Esophagus squamous epithelium (tissue), 4 donors: ENCODE results near the gene CAMK2D.

Experiments
- POLR2A ChIP-seq, 4 donors: fragments of 450-650 bp; IDR thresholded peaks; one replicate each; pipeline ENCODE4 v1.6.1; 2017; ENCODE audit warnings: antibody characterized with exemption in 4 of 4, mild to moderate bottlenecking in 4 of 4, moderate library complexity in 3 of 4
- TF ChIP-seq, protein P1 (sequence below), 6 experiments: fragments of 450-650 bp in 4 of 6; fragments of 200-600 bp in 2 of 6; sonication (generic) in 2 of 6; IDR thresholded peaks; one replicate each; pipeline ENCODE4 v1.5.1; 2016 to 2019; ENCODE audit warnings: antibody characterized with exemption in 6 of 6, mild to moderate bottlenecking in 4 of 6, moderate library complexity in 4 of 6

DNA sequence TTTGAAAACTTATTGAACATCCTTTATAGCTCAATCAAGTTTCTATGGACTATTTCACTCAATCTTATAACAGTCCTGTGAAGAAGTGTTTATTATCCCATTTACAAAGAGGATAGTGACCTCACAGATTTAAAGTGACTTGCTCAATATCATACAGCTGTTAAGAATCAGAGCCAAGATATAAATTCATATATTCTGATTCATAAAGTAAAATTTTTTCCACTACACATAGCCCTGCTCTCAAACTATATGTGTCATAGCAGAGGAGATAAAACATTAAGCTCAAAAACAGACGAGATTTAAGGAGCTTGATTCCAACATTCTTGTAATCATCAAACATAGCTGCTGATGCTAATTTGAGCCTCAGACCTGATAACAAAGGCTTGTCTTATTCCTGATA is 226.8 kb downstream of the CAMK2D start:
- TF ChIP-seq, protein P1, sequence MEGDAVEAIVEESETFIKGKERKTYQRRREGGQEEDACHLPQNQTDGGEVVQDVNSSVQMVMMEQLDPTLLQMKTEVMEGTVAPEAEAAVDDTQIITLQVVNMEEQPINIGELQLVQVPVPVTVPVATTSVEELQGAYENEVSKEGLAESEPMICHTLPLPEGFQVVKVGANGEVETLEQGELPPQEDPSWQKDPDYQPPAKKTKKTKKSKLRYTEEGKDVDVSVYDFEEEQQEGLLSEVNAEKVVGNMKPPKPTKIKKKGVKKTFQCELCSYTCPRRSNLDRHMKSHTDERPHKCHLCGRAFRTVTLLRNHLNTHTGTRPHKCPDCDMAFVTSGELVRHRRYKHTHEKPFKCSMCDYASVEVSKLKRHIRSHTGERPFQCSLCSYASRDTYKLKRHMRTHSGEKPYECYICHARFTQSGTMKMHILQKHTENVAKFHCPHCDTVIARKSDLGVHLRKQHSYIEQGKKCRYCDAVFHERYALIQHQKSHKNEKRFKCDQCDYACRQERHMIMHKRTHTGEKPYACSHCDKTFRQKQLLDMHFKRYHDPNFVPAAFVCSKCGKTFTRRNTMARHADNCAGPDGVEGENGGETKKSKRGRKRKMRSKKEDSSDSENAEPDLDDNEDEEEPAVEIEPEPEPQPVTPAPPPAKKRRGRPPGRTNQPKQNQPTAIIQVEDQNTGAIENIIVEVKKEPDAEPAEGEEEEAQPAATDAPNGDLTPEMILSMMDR (IDR thresholded peaks at IDR 0.05), result no peak
- no peak for TF ChIP-seq POLR2A (IDR thresholded peaks at IDR 0.05)
